ENCODE measurements around the gene GLP2R.

Gene GLP2R

GRCh38 chr17:9936095-9936494 lies 110.4 kb downstream of the GLP2R start:
- no peak for DNase-seq
- H3K27ac ChIP-seq (ENCODE audit: low read length) = no peak overlapping the region
- H3K9me2 ChIP-seq (replicated peaks; ENCODE audit: insufficient read depth, low read length) = no peaks in the 10 kb centered on the region
- no peaks in the 10 kb centered on the region for H3K27me3 ChIP-seq (replicated peaks; ENCODE audit: insufficient read depth, low read length)
- H3F3A ChIP-seq (ENCODE audit: insufficient read depth, low read length) = no peaks in the 10 kb centered on the region
- H3K79me2 ChIP-seq (ENCODE audit: low read length) = no peaks in the 10 kb centered on the region
- TF ChIP-seq EZH2 (optimal IDR thresholded peaks at IDR 0.05; ENCODE audit: low read depth, low read length) (no peak), CTCF (IDR thresholded peaks at IDR 0.05; ENCODE audit: low read length) (no peak), EZH2phosphoT487 (IDR thresholded peaks at IDR 0.05; ENCODE audit: low read length) (no peak)
- H3K4me1 ChIP-seq (ENCODE audit: low read length) = no peaks in the 10 kb centered on the region
- no peak overlapping the region for H2AFZ ChIP-seq (ENCODE audit: low read length)
- no peak overlapping the region for H3K4me3 ChIP-seq (ENCODE audit: low read length)
- H3K36me3 ChIP-seq (replicated peaks; ENCODE audit: insufficient read depth, low read length) = no peaks in the 10 kb centered on the region
- no peak overlapping the region for H3K9ac ChIP-seq (ENCODE audit: low read length)
- no peaks in the 10 kb centered on the region for H4K20me1 ChIP-seq (ENCODE audit: insufficient read depth, low read length)
- no peaks in the 10 kb centered on the region for H3K9me3 ChIP-seq (replicated peaks; ENCODE audit: insufficient read depth, low read length)
- H3K4me2 ChIP-seq (ENCODE audit: low read depth, low read length) = no peak overlapping the region

GRCh38 chr17:9937241-9937761 lies 111.6 kb downstream of the GLP2R start:
- H3K4me2 ChIP-seq (ENCODE audit: low read depth, low read length) = no peak overlapping the region
- TF ChIP-seq EZH2phosphoT487 (IDR thresholded peaks at IDR 0.05; ENCODE audit: low read length) = no peak
- TF ChIP-seq CTCF (IDR thresholded peaks at IDR 0.05; ENCODE audit: low read length) = no peak
- no peak for TF ChIP-seq EZH2 (optimal IDR thresholded peaks at IDR 0.05; ENCODE audit: low read depth, low read length)

GRCh38 chr17:9937901-9938300 lies 112.2 kb downstream of the GLP2R start:
- TF ChIP-seq CTCF (IDR thresholded peaks at IDR 0.05; ENCODE audit: low read length) (no peak), EZH2 (optimal IDR thresholded peaks at IDR 0.05; ENCODE audit: low read depth, low read length) (no peak), EZH2phosphoT487 (IDR thresholded peaks at IDR 0.05; ENCODE audit: low read length) (no peak)
- Histone ChIP-seq H3K9ac (ENCODE audit: low read length) (no peak overlapping the region), H3K4me1 (ENCODE audit: low read length) (no peaks in the 10 kb centered on the region), H3K9me3 (replicated peaks; ENCODE audit: insufficient read depth, low read length) (no peaks in the 10 kb centered on the region), H2AFZ (ENCODE audit: low read length) (no peak overlapping the region), H3F3A (ENCODE audit: insufficient read depth, low read length) (no peaks in the 10 kb centered on the region), H3K27ac (ENCODE audit: low read length) (no peak overlapping the region), H3K4me3 (ENCODE audit: low read length) (no peak overlapping the region), H3K4me2 (ENCODE audit: low read depth, low read length) (no peak overlapping the region), H3K36me3 (replicated peaks; ENCODE audit: insufficient read depth, low read length) (no peaks in the 10 kb centered on the region), H3K79me2 (ENCODE audit: low read length) (no peaks in the 10 kb centered on the region), H4K20me1 (ENCODE audit: insufficient read depth, low read length) (no peaks in the 10 kb centered on the region), H3K9me2 (replicated peaks; ENCODE audit: insufficient read depth, low read length) (no peaks in the 10 kb centered on the region), H3K27me3 (replicated peaks; ENCODE audit: insufficient read depth, low read length) (no peaks in the 10 kb centered on the region)
- no peak for DNase-seq

More at GRCh38 chr17:9937241-9937761, 111.6 kb downstream of the GLP2R start:
- H3K27me3 ChIP-seq (replicated peaks; ENCODE audit: insufficient read depth, low read length) = no peaks in the 10 kb centered on the region
- H3K79me2 ChIP-seq (ENCODE audit: low read length) = no peaks in the 10 kb centered on the region
- no peaks in the 10 kb centered on the region for H3K9me2 ChIP-seq (replicated peaks; ENCODE audit: insufficient read depth, low read length)
- H3K9me3 ChIP-seq (replicated peaks; ENCODE audit: insufficient read depth, low read length) = no peaks in the 10 kb centered on the region
- no peak overlapping the region for H3K4me3 ChIP-seq (ENCODE audit: low read length)
- H2AFZ ChIP-seq (ENCODE audit: low read length) = no peak overlapping the region
- no peak overlapping the region for H3K9ac ChIP-seq (ENCODE audit: low read length)
- no peak for DNase-seq
- no peaks in the 10 kb centered on the region for H3K36me3 ChIP-seq (replicated peaks; ENCODE audit: insufficient read depth, low read length)
- no peaks in the 10 kb centered on the region for H3F3A ChIP-seq (ENCODE audit: insufficient read depth, low read length)
- H3K4me1 ChIP-seq (ENCODE audit: low read length) = no peaks in the 10 kb centered on the region
- H3K27ac ChIP-seq (ENCODE audit: low read length) = no peak overlapping the region
- H4K20me1 ChIP-seq (ENCODE audit: insufficient read depth, low read length) = no peaks in the 10 kb centered on the region
